CD4-positive, alpha-beta T cell treated with Interleukin-1 beta for 1 hour (primary cell): ENCODE data around the gene EDNRB.
"Not testable (repeated sequence)": the region's sequence is repeated elsewhere in the genome, so short reads cannot be mapped to it uniquely, and the experiment has no call there.

Source experiments
- DNase-seq, 2 donors: peaks; one replicate each; pipeline ENCODE4 v3.0.0-alpha.2; 2020 to 2022

The EDNRB gene

DNA sequence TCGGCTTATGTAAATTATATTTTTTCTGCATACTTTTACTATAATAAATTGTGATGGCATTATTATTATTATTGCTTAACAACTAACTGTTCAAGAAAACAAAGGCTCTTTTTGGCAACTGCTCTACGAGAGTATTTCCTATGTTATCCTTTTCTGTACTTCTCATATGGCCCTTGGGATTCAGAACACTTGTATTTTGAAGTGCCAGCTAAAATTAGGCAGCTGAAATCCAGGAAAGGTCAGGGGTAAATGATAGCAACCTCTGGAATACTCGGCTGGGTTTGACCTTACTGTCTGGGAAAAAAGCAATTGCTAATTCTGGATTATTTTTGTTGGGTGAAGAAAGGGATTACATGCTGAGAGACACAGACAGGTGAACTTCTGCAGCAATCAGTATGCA, 23.9 kb downstream of the EDNRB start:
- DNase-seq: no peak

DNA sequence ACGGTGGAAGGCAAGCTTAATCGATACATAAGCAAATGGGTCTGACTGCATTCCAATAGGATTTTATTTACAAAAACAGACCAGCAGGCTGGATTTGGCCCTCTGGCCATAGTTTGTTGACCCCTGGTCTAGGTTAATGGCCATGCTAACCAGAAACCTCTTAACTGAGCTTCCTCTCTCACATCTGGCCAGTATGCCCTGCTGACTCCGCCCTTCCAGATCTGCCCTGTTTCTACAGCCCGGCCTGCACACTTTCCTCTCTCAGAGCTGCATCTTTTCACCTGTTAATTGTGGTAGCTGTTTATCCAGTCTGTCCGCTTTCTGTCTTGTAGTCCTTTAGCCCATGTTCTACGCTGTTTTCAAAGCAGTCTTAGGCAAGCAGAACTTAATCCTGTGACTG, 25.6 kb downstream of the EDNRB start:
- no peak for DNase-seq

DNA sequence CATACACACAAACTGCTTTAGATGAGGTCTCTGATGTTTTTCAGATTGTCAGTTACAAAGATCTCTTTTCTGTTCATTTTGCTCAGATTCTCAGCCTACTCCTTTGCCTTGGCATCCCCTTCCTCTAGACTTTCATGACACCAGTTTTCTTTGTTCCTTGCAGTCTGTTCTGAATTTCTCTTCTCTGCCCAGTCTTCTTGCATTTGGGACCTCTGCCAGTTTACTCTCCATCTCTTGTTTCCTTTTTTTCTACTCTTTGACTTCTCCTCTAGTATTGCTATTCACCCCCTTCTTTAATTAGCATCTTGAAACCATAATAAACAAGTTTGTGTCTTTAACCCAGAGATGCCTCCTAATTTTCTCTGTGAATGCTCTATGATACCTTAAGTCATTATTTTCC, 26.1 kb downstream of the EDNRB start:
- no peak for DNase-seq

DNA sequence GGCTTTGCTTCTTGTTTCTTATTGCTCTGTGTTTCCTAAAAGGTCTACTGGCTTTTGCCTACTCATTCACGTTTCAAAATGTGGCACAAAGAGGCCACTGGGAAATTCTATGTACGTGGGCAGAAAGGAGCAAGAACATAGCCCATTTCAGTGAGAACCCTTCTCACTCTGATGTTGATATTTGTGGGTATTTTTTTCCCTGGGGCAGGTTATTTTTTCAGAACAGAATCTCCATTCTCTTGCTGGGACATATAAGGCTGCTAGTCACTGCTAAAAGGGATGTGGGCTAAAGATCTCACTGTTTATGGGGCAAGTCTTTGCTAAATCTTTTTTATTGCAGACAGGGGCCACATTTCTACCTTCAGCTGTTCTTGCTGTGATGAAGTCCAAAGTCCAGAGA, 27.1 kb downstream of the EDNRB start:
- DNase-seq: no peak

DNA sequence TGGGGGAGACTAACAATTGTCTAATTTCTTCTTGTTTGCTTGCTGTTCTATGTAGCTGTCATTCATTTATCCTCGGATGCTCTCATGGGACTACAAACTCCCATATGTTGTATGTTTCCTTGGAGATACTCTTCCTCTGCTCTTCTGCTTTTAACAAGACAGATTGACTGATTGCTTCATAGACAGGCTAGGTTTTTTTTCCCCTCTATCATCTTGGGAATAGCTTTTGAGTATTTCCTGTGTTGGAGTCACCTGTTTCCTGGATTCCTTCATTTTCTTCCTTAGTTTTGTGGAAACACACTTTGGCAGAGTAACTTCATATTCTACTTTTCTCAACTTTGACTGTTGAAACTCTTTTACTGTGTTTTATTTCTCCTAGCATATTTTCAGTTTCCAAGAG, 27.6 kb downstream of the EDNRB start:
- no peak for DNase-seq

DNA sequence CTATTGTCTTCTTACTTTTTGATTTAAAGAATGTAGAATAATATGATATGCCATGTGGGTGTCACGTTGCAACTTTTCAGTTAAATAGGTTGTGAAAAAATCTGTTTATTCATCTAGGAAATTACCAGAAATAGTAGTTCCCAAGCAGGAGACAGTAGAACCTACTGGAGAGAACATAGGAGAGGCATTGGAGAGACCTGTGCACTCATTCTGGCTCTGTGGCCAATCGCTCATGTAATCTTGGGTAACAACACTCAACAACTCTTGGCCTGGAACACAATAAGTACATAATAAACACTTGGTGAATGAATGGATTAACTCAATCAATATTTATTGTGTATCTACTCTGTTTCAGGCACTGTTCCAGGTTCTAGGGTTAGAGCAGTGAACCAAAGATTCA, 35.3 kb downstream of the EDNRB start:
- DNase-seq: no peak

DNA sequence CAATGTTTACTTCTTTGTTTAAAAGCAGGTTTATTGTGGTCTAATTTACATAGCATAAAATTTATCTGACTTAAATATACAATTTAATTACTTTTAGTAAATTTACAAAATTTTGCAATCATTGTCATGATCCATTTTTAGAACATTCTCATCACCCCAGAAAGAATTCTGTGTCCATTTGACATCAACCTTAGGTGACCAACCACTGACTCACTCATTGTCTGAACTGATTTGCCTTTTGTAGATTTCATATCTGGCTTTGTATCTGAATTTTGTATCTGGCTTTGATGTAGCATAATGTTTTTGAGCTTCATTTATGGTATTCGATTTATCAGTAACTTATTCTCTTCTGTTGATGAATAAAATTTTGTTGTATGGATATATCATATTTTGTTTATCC, 40.4 kb downstream of the EDNRB start:
- DNase-seq: no peak

DNA sequence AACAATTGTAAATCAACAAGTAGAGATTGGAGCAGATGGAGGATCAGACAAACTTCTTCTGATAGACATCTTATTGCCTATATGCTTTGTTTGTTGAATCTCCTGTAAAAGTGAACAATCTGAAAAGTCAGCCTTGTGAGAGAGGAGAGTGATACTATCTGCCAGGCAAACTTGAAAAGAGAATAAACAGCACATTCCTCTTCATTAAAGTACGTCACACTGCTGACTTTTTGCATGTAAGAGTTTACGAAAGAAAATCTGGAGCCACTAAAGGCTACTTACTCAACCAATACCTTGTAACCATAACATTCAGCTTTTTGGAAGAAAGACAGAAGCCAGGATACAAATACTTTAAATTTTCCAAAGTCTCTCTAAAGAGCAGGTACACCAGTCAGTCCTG, 42.5 kb downstream of the EDNRB start:
- no peak for DNase-seq

DNA sequence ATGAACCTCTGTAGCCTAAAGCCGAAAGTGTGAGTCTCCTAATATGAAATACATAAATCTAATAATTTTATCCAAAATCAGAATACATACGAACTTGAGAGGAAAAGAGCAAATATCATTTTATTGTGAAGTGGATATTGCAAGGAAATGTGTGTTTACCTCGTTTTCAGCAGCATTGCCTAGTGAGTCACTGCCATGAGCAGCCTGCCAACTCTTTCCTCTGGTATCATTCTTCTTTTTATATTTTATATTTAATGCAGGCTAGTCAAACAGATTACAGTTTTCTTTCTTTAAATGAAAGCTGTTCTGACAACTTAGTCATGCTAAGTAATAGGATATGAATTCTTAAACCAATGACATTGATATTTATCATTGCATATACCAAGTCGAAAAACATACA, 44.2 kb downstream of the EDNRB start:
- DNase-seq: no peak

DNA sequence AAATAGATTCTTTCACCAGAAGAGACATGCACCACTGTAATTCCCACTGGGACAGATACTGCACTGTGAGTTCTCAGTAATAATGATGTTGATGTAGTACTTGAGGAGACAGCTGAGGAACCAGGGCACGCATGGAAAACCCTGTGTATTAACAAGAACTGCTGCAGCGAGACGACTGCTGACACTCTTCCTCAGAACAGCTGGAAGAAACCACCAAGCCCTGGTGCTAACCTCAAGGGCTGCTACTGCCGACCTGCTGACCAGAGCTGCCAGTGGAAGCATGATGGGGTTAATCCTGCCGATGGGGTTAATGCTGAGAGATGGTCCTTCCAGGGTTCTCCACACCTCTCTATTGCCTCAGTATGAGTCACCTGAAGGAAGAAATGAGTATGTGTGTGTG, 45.6 kb downstream of the EDNRB start:
- no peak for DNase-seq

DNA sequence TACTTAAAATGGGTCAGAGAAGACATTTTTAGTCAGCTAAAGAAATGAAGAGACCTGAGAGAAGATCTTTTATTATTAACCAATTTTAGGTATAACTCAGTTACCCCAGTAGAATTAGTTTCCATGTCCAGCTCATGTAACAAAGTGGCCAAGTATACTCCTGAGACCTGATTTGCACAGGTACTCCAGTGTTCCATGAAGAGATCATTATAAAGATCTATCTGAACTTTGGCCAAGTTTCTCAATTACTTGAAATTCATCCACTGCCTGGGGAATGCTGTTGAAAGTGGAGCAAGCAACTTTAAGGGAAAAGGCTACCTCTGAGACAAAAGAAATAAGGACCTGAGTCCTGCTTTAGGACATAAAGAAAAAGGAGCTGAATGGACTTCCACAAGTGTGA, 47.0 kb downstream of the EDNRB start:
- DNase-seq: no peak

DNA sequence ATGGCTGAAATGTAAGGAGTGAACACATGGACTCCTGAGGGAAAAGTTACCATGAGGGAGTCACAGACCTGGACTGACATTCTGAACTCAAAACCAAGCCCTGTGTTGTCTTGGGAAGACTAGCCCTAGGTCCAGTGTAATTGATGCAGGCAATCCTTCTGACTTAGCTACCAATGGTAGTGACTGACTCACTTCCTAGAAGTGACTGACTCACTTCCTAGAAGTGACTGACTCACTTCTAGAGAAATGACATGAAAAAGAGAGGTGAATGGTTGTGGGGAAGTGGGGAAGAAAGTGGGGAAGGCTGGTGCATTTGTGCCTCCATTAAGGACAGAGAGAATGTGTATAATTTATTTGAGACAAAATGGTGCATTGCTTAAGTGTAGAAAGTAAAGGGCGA, 49.9 kb downstream of the EDNRB start:
- no peak for DNase-seq

DNA sequence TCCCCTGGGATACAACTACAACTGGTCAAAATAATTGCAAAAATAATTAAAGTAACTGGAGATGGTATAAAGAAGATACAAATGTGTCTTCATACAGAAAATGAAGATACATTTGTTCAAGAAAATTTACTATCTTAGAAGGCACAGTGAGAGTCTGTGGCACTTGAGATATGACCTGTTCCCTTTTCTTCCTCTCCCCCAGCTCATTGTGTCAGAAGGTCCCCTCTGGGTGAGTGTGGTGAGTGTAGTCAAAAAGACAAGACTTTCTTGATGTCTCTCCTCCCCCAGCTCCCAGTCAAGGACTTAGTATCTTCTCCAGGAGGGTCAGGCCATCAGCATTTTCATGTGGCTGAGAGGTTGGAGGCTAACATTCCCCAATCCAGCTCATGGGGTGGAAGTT, 51.7 kb downstream of the EDNRB start:
- no peak for DNase-seq

DNA sequence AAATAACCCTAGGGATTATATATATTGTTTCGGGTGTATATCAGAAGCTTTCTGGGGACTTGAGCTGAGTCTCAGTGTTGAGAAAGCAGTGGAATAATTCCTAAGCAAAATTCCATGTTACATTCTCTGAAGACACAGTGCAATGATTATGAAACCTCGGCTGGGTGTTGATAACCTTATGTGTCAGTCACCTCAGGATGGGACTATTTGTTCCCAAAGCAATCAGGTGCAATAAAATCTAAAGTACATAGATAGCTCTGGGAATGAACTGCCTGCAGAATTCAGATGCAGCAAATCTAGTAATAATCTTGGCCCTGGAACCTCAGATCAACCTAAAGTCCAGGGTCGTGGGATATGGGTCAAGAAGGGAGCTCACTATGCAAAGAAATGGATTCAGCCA, 53.0 kb downstream of the EDNRB start:
- no peak for DNase-seq

DNA sequence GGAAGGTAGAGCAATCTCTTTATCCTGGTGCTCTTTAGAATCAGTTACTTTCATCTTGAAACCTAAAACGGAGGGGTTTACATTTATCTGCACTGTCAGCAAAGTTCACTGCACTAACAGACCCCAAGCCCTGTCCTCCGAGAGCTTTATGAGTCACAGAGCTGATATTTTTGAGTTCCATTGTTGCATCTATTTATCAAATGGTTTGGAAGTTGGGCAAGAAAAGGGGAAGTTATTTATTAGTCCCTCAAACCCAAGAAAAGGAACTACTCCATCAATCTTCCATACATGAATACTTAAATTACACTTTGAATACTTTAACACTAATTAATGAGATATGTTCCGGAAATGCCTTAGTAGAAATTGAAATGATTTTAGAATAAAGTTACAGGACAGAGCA, 55.5 kb downstream of the EDNRB start:
- no peak for DNase-seq

DNA sequence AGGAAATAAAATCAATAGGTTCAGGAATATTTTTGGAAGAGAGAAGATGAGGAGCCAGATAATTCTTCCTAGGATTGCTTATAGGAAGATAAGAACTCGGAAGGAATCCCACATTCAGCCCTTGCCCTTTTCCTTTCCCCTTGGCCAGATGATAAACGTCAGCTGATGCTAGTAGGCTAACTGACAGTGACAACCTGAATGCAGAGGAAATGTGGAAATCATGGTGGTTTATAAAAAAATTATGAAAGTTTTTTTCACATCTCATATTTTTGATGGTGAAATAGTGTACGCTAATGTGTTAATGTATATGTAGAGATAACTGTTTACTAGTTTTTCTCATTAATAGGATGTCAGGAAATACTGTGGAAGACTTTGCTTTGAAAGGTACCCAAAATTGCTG, 56.9 kb downstream of the EDNRB start:
- no peak for DNase-seq

DNA sequence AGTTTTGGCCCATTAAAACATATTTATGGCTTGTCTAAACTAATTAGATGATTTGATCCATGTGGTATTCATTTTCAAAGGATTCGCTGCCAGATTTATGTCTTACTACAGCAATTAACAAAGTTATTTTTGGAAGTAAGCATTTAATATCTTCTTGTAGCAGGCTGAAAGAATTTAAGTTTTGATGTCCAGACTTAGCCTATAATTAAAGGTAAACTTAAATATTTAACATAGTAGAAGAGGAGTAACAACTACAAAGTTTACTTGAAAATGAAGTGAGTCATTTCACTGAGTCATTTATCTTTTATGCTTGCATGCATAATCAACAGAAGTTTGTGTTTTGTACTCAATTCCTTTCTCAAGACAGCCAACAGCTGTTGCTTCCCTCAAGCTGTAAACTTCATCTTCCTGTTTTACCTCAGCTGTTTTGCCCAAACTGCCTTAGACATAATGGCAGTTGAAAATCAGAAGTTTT, 58.1 kb downstream of the EDNRB start:
- DNase-seq: no peak

DNA sequence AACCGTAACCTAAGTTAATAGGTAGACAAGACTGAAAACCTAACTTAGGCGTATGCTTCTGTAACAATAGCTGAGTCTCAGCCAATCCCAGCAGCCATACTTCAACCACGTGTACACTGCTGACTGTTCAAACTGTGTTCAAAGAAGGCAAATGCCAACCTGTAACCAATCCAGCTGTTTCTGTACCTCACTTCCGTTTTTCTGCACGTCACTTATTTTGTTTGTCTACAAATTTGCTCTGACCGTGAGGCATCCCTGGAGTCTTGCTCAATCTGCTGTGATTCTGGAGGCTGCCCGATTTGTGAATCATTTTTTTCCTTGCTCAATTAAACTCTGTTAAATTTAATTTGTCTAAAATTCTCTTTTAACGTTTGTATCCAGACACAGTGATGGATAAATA, 59.2 kb downstream of the EDNRB start:
- DNase-seq: no peak

DNA sequence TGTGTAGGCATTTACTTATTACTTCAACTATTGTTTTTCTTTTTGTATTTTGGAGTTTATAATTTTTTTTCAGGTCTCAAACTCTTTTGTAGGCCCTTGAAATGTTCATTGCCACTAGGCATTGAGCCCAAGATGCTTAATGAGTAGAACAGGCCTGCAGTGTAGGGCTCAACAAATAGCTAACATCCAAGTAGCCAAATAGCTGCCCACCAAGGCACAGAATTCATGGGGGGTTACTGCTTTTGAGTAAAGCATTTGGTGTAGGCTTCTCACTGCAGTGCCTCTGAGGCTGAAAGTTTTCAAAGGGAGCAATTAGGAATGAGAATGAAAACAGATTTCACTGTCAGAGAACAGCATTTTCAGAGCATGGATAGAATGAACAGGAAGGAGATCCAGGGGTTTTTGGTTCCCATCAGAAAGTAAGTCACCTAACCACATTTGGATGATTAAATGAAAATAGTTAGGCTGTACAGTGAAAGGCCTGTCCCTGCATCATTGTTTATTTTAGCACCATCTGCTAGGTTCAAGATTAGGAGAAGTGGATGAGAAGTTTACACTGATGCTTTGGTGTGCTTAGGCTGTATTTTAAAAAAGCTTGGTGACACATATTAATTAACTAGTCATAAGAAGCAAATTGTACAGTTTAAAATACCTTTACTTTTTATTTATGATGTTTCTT, 61.0 kb downstream of the EDNRB start:
- DNase-seq: no peak

DNA sequence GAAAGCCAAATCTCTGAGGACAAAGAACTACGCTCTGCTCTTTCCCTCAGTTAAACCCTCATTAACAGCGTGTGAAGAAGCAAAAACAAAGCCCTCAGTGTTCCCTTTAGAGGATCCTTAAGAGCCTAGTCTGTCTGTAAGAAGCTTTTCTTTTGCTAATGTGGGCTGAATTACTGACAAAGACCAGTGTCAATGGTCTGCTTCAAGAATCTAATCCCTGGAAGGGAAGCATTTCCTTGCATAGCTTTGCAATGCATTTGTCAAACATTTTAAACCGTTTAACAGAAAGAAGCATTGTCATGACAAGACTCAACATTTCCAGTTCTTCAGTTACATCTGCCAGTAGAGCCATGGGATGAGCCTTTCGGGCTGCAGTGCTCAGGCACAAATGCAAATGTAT, 64.9 kb downstream of the EDNRB start:
- no peak for DNase-seq

DNA sequence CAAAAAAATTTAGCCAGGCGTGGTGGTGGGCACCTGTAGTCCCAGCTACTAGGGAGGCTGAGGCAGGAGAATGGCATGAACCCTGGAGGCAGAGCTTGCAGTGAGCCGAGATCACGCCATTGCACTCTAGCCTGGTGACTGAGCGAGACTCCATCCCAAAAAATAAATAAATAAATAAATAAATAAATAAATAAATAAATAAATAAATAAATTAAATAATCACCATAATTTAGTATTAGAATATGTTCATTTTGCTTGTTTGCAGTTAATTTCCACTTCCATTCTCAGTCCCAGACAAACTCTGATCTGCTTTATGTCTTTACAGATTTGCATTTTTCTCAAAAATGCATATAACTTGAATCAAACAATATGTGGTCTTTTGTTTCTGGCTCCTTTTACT, 70.6 kb downstream of the EDNRB start:
- not testable (repeated sequence) for DNase-seq

DNA sequence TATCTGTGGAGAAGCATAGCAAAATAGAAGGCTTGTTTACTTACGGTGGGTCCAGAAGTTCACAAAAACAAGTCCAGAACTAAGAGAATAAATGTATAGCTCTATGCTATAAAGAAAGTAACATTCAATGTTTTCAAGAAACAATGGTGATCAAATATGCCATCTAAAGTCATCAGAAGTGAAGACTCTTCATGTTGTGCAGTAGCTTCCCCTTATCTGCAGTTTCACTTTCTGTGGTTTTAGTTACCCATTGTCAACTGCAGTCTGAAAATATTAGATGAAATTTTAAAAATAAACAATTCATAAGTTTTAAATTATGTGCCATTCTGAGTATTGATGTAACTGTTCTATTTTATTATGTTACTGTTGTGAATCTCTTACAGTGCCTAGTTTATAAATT, 72.5 kb downstream of the EDNRB start:
- DNase-seq: no peak
